Kidney epithelial cell (primary cell): Measurements from ENCODE around the gene ZNF808. TPM values are rescaled to one million over a fixed set of nuclear protein-coding genes. Genes with fewer than 3 reads are reported as not detected.
"Not testable (repeated sequence)": the region's sequence is repeated elsewhere in the genome, so short reads cannot be mapped to it uniquely, and the experiment has no call there.

Experiments used
- DNase-seq: peaks from one replicate; pipeline ENCODE4 v3.0.0-alpha.2; 2010; ENCODE audit warnings: low read depth
- H3K27me3 ChIP-seq: 2 replicates; pipeline ENCODE4 v1.6.0; 2011; ENCODE audit warnings: low read length; ENCODE audit not compliant: control insufficient read depth, insufficient read depth
- H3K36me3 ChIP-seq: 2 replicates; pipeline ENCODE4 v1.5.1; 2011; ENCODE audit warnings: low read length; ENCODE audit not compliant: control insufficient read depth, insufficient read depth
- H3K4me3 ChIP-seq: 2 replicates; pipeline ENCODE4 v1.5.1; 2011; ENCODE audit warnings: low read depth, mild to moderate bottlenecking, control low read depth, low read length
- CTCF ChIP-seq: IDR thresholded peaks from 2 replicates; pipeline ENCODE4 v1.5.1; 2011; ENCODE audit warnings: mild to moderate bottlenecking, moderate library complexity, low read length, control low read depth, inconsistent platforms; ENCODE audit not compliant: insufficient read depth, poor library complexity, severe bottlenecking
- total RNA-seq: library from RNA; depleted of rRNA; stranded (reverse); fragments of >200 nt; gene quantifications from 2 replicates; pipeline ENCODE4 v1.2.3, GENCODE V29; 2015

ZNF808 gene
- total RNA-seq, 1 donor from 2014 or later: 15.0 TPM

GRCh38 chr19:52498571-52498970 is 28.9 kb upstream of the ZNF808 start:
- no peak for TF ChIP-seq CTCF
- Histone ChIP-seq H3K4me3 (no peak overlapping the region), H3K36me3 (no peaks in the 10 kb centered on the region), H3K27me3 (no peaks in the 10 kb centered on the region)
- no peak for DNase-seq

GRCh38 chr19:52500474-52500873 is 27.0 kb upstream of the ZNF808 start:
- not testable (repeated sequence) for H3K4me3 ChIP-seq, H3K27me3 ChIP-seq, DNase-seq, H3K36me3 ChIP-seq

GRCh38 chr19:52500991-52501390 is 26.5 kb upstream of the ZNF808 start:
- H3K4me3 ChIP-seq, H3K36me3 ChIP-seq, DNase-seq, H3K27me3 ChIP-seq: not testable (repeated sequence)

GRCh38 chr19:52507266-52507665 is 20.2 kb upstream of the ZNF808 start:
- Histone ChIP-seq H3K4me3 (no peak overlapping the region), H3K27me3 (no peaks in the 10 kb centered on the region), H3K36me3 (no peaks in the 10 kb centered on the region)
- TF ChIP-seq CTCF: no peak
- no peak for DNase-seq

GRCh38 chr19:52516191-52516590 is 11.3 kb upstream of the ZNF808 start:
- H3K27me3 ChIP-seq: no peaks in the 10 kb centered on the region
- DNase-seq: no peak
- no peak overlapping the region for H3K4me3 ChIP-seq
- H3K36me3 ChIP-seq: no peaks in the 10 kb centered on the region
- no peak for TF ChIP-seq CTCF

- no peak for DNase-seq
- no peak for TF ChIP-seq CTCF
- Histone ChIP-seq H3K4me3 (no peak overlapping the region), H3K36me3 (no peaks in the 10 kb centered on the region), H3K27me3 (no peaks in the 10 kb centered on the region)
Measured at GRCh38 chr19:52518646-52519045, 8.8 kb upstream of the ZNF808 start.

- not testable (repeated sequence) for H3K36me3 ChIP-seq, H3K27me3 ChIP-seq, DNase-seq, H3K4me3 ChIP-seq
Measured at GRCh38 chr19:52519175-52519574, 8.3 kb upstream of the ZNF808 start.
